Activated CD8-positive, alpha-beta memory T cell treated with anti-CD3 and anti-CD28 coated beads for 24 hours (primary cell): ENCODE data around the gene CLEC9A.
"Not testable (repeated sequence)": the region's sequence is repeated elsewhere in the genome, so short reads cannot be mapped to it uniquely, and the experiment has no call there.

Source experiments
- DNase-seq: peaks from one replicate; pipeline ENCODE4 v3.0.0-alpha.2; 2020

Gene CLEC9A

GRCh38 chr12:10030446-10030845 lies at the start of gene CLEC9A:
Gene CLEC9A, plus strand, starts transcription at chr12:10030682. Its CDS starts 22,006 bp downstream, at chr12:10052688.
- no peak for DNase-seq

- DNase-seq = no peak
Observed at GRCh38 chr12:9991876-9992275, 38.6 kb upstream of the CLEC9A start.

DNA sequence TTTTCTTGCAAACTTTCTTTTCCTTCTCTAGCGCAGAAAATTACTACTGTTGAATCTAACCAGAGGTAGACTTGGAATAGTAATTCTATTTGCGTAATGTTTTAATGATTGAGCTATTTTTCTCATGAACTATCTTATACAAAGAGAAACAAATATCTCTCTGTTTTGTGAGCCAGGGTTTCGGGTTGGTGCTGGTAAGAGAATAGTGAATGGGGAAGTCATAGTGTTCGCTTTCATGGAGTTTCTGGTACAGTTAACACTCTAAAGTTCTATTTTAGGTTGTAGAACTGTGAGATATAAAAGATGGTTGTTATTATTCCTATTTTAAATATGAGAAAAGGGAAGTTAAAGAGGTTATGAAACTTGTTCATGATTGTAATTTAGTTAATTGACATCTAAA lies 38.2 kb upstream of the CLEC9A start:
- DNase-seq = no peak

- DNase-seq = no peak
Observed at GRCh38 chr12:9999016-9999415, 31.5 kb upstream of the CLEC9A start, which contains the start of gene CLEC1B. Gene CLEC1B, minus strand, starts transcription at chr12:9999121. Its CDS starts 21 bp downstream, at chr12:9999100.

DNA sequence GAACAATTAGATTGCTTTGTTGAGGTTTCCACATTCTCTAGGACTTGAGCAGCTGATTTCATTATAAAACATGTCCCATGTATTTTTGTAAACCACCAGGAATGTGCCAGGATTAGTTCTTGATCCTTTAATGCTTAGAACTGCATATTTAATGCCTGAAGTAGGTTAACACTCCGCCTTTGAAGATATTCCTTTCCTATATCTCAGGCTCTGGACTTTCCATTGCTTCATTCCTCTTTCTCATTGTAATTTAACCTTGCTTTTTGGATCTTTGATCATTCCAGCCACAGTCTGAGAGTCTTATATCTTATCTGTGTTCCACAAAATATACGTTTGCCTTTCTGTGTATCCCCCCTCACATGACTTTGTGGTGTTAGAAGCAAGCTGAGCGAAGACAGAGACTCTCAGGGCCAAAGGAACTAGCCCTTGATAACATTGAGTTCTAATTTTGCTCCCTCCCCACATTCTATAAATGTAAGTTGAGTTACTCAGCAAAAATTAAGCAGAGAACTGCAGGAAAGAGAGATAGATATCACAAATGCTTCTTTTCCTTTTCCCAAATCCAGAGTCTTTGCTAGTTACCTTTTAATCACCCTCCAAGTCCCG lies 29.2 kb upstream of the CLEC9A start:
- no peak for DNase-seq

- DNase-seq = no peak
Observed at GRCh38 chr12:10012630-10013330, 17.7 kb upstream of the CLEC9A start.

DNA sequence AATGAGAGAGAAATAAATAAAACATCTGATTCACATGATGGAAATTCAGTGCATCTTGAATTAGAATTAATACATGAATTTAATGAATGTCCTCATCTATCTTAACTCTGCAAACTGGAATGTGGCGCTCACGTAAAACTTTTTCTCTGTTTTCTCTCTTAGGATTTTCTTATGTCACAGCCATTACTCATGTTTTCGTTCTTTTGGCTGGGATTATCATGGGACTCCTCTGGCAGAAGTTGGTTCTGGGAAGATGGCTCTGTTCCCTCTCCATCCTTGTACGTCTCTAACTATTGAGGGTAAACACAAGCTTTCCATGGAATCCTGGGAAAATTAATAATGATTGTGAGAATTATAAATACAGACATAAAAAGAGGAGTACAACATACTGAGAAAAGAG lies 15.0 kb upstream of the CLEC9A start:
- DNase-seq = no peak

GRCh38 chr12:10016881-10017280 lies 13.6 kb upstream of the CLEC9A start:
- DNase-seq = no peak

- no peak for DNase-seq
Observed at GRCh38 chr12:10018386-10018785, 12.1 kb upstream of the CLEC9A start.

GRCh38 chr12:10021342-10021741 lies 9.1 kb upstream of the CLEC9A start:
- no peak for DNase-seq

GRCh38 chr12:10025236-10025635 lies 5.2 kb upstream of the CLEC9A start:
- no peak for DNase-seq

- not testable (repeated sequence) for DNase-seq
Observed at GRCh38 chr12:10026666-10027065, 3.8 kb upstream of the CLEC9A start.

GRCh38 chr12:10027311-10027710 lies 3.2 kb upstream of the CLEC9A start:
- DNase-seq = no peak

GRCh38 chr12:10027721-10028120 lies 2.8 kb upstream of the CLEC9A start:
- no peak for DNase-seq

DNA sequence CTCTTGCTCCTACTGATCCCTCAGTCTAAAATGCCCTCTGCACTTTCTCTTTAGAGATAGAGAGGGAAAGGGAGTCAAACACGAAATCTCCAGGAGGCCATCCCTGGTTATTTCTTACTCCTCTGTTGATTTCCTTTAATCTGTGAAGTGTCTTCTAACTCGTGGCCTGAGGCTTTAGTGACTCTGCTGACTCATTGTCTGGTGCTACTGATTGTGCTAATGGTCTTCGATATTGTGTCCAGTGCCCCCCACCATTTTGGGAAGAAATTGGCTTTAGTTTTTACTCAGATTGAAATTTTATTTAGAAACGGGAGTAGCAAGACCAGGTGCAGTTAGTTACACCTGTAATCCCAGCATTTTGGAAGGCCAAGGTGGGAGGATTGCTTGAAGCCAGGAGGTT lies 839 bp downstream of the CLEC9A start:
- DNase-seq = no peak

DNA sequence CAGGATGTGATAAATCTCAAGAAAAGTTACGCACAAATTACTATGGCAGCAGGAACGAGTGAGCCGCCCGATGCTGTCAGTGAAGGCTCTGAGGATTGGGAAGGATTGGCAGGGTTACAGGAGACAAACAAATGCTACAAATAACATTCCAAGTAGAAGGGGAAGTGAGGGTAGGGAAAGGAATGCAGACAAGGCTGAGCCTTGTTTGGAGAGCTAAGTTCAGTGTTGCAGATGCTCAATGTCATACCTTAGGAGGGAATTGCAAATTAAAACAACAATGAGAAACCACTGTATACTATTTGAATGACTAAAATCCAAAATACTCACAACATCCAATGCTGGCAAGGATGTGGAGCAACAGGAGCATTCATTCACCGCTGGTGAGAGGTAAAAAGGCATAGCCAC lies 1.3 kb downstream of the CLEC9A start:
- no peak for DNase-seq

DNA sequence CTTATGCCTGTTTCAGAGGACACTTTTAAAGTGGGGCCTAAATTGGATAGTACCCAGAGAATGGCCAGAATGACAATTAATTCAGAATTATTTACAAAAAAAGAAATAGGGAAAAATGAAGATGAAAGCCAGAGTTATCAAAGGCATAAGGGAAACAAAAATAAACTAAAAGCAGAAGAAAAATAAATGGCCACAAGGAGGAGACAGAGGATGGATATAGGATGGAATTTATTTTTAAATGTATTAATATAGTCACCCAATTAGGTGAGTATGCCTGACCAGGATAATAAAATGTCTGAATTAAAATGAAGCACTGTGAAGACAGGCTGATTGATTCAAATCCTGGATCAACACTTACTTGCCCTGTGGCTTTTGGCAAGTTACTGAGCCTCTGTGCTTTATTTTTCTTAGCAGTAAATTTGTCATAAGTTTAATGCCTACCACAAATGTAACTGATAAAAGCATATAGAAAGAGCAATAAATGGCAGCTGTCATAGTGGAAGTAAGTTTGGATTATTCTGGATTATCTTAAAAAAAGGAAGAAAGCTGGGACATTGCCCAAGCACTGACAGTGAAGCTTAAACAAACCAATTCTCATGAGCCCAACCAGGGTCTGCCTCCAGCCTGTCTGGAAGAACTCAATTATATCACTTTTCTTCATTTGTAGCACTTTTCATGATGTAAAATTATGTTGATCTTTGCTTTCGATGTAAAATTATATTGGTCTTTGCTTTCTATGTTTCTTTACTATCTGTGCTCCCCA lies 3.5 kb downstream of the CLEC9A start:
- DNase-seq = no peak

GRCh38 chr12:10042167-10042566 lies 11.7 kb downstream of the CLEC9A start:
- DNase-seq = no peak

GRCh38 chr12:10048526-10048925 lies 18.0 kb downstream of the CLEC9A start:
- no peak for DNase-seq

DNA sequence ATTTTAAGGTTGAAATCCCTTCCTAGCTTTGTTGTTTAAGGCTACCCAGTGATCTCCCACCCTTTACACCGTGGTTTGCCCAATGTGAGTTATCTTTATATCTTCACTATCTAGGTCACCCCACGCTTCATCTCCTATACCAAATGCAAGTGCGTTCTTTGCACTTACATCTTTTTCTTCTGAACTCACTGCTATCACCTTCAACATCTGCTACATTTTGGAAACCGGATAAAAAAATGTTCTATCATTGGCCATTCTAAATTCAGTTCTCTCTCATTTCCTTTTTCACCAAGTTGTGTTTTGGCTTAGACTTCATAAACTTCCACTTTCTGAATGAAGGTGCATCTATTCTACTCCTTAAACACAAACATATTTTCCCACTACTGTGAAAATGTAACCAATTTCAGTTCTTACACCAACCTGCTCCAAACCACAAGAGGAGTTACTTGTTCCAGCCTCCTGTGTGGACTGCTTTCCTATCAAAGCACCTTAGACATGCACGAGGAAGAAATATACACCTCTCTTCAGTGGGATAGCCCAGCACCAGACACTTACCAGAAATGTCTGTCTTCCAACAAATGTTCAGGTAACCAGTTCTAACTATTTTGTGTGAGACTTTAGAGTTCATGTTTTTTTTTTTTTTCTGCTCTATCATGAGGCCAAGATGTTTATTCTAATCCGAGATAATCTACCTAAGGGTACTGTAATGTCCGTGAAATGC lies 21.9 kb downstream of the CLEC9A start:
- DNase-seq = no peak

DNA sequence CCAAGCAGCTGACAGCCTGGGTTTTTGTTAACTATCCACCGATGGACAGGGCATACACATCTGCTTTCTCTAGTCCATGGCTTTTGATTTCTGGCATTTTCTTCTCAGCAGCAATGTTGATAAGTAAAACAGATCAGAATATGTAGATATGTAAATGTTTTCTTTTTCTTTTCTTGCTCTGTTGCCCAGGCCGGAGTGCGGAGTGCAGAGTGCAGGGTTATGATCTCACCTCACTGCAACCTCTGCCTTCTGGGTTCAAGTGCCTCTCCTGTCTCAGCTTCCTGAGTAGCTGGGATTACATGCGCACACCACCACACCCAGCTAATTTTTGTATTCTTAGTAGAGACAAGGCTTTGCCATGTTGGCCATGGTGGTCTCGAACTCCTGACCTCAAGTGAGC lies 27.9 kb downstream of the CLEC9A start:
- no peak for DNase-seq

DNA sequence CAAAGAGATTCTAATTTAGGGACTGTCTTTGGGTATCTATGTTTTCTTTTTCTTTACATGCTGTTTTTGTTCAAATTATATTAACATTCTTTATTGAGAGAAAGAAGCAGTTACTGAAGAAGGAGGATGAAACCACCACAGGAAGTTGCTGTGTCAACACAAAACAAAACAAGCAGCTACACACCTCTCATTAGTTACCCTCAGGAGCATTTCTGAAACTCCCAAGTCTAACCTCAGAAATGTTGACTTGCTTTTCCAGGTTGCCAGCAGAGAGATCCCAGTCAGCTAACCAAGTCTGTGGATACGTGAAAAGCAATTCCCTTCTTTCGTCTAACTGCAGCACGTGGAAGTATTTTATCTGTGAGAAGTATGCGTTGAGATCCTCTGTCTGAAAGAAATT lies 34.8 kb downstream of the CLEC9A start:
- no peak for DNase-seq

DNA sequence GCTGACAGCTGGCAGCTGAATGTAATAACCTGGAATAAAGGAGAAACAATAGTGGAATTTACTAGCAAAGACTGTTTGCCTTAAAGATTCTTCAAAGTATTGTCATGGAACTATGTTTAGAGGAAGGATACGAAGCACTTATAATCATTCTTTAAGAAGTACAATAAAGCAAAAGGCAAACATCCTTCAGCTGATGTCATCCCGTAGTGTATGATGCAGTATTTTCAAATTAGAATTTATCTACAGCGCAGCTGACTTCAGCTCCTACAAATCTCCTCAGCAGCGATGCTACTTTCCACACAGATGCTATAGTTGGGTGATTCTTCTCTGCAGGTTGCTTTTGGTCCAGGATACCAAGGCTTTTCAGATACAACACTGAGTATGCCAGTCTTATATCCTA lies 36.8 kb downstream of the CLEC9A start:
- DNase-seq = no peak
